SU-DHL-6 (cell line): ENCODE measurements around the gene GLIPR2.

ENCODE experiments used
- H2AFZ ChIP-seq: fragments of 200-600 bp; sonication (generic); 2 replicates; pipeline ENCODE4 v1.6.1; 2014; ENCODE audit warnings: low read depth, mild to moderate bottlenecking, moderate library complexity, mixed read lengths, antibody characterized with exemption, low read length; ENCODE audit not compliant: severe bottlenecking
- H3F3A ChIP-seq: fragments of 200-600 bp; shearing (Covaris generic); 2 replicates; pipeline ENCODE4 v1.6.0; 2016; ENCODE audit warnings: antibody characterized with exemption, mild to moderate bottlenecking; ENCODE audit not compliant: insufficient read depth
- H3K27ac ChIP-seq: fragments of 200-600 bp; sonication (generic); 2 replicates; pipeline ENCODE4 v1.5.1; 2016; ENCODE audit warnings: low read depth, mild to moderate bottlenecking, low read length, moderate library complexity, mixed read lengths
- H3K27me3 ChIP-seq: fragments of 200-600 bp; sonication (generic), shearing (Covaris generic); 2 replicates; pipeline ENCODE4 v1.6.0; 2014; ENCODE audit warnings: mild to moderate bottlenecking, low read length
- H3K36me3 ChIP-seq: fragments of 200-600 bp; sonication (generic); 2 replicates; pipeline ENCODE4 v1.6.1; 2014; ENCODE audit warnings: mild to moderate bottlenecking, low read length, mixed read lengths
- H3K4me2 ChIP-seq: fragments of 300-600, 200-600 bp; shearing (Covaris generic), sonication (generic); 2 replicates; pipeline ENCODE4 v1.6.0; 2014; ENCODE audit warnings: low read length, low read depth, mild to moderate bottlenecking; ENCODE audit not compliant: poor library complexity, severe bottlenecking
- H3K4me3 ChIP-seq: fragments of 200-600 bp; sonication (generic); 2 replicates; pipeline ENCODE4 v1.5.1; 2014; ENCODE audit warnings: antibody characterized with exemption, low read length, mild to moderate bottlenecking, mixed read lengths; ENCODE audit not compliant: insufficient read depth, poor library complexity, severe bottlenecking
- H3K79me2 ChIP-seq: fragments of 200-600 bp; sonication (generic); 2 replicates; pipeline ENCODE4 v1.6.1; 2014; ENCODE audit warnings: mild to moderate bottlenecking, low read length, moderate library complexity; ENCODE audit not compliant: insufficient read depth
- H3K9ac ChIP-seq: fragments of 200-600 bp; sonication (generic); 2 replicates; pipeline ENCODE4 v1.7.0; 2014; ENCODE audit warnings: mild to moderate bottlenecking, low read length
- H3K9me2 ChIP-seq: fragments of 200-600 bp; sonication (generic); replicated peaks from 2 replicates; pipeline ENCODE4 v1.6.1; 2014; ENCODE audit warnings: low read length; ENCODE audit not compliant: insufficient read depth
- H3K9me3 ChIP-seq: fragments of 200-600 bp; sonication (generic); 2 replicates; pipeline ENCODE4 v1.6.1; 2014; ENCODE audit warnings: low read length, mixed read lengths; ENCODE audit not compliant: insufficient read depth
- H4K20me1 ChIP-seq: fragments of 200-600 bp; sonication (generic); 2 replicates; pipeline ENCODE4 v1.6.1; 2014; ENCODE audit warnings: low read depth, mild to moderate bottlenecking, antibody characterized with exemption, low read length, moderate library complexity, mixed read lengths
- CTCF ChIP-seq: fragments of 200-600 bp; sonication (generic); IDR thresholded peaks from one replicate; pipeline ENCODE4 v1.5.1; 2017; ENCODE audit warnings: antibody characterized with exemption, mild to moderate bottlenecking, low read length, moderate library complexity; ENCODE audit not compliant: insufficient read depth, poor library complexity, severe bottlenecking
- EZH2phosphoT487 ChIP-seq: fragments of 200-600 bp; sonication (generic), shearing (Covaris generic); conservative IDR thresholded peaks from 2 replicates; pipeline ENCODE4 v1.6.1; 2018; ENCODE audit warnings: mild to moderate bottlenecking, antibody characterized with exemption, low read length, moderate library complexity, mixed read lengths

Gene GLIPR2

GRCh38 chr9:36141761-36142160 lies 5.2 kb downstream of the GLIPR2 start:
- H3K27me3 ChIP-seq, result no peaks in the 10 kb centered on the region
- H3F3A ChIP-seq, result no peaks in the 10 kb centered on the region
- H3K9ac ChIP-seq, result no peak overlapping the region
- no peaks in the 10 kb centered on the region for H3K79me2 ChIP-seq
- no peak overlapping the region for H3K4me3 ChIP-seq
- H3K4me2 ChIP-seq, result no peak overlapping the region
- TF ChIP-seq CTCF (no peak), EZH2phosphoT487 (no peak)
- H2AFZ ChIP-seq, result no peak overlapping the region
- no peaks in the 10 kb centered on the region for H3K36me3 ChIP-seq
- no peaks in the 10 kb centered on the region for H3K9me3 ChIP-seq
- no peaks in the 10 kb centered on the region for H3K9me2 ChIP-seq
- no peaks in the 10 kb centered on the region for H4K20me1 ChIP-seq
- H3K27ac ChIP-seq, result no peak overlapping the region

- H3F3A ChIP-seq, result no peaks in the 10 kb centered on the region
- no peak overlapping the region for H3K4me2 ChIP-seq
- H3K79me2 ChIP-seq, result no peaks in the 10 kb centered on the region
- no peak overlapping the region for H3K9ac ChIP-seq
- no peaks in the 10 kb centered on the region for H3K27me3 ChIP-seq
- no peak overlapping the region for H3K4me3 ChIP-seq
- H3K9me3 ChIP-seq, result no peaks in the 10 kb centered on the region
- H3K36me3 ChIP-seq, result no peaks in the 10 kb centered on the region
- no peak overlapping the region for H3K27ac ChIP-seq
- TF ChIP-seq CTCF (no peak), EZH2phosphoT487 (no peak)
- no peaks in the 10 kb centered on the region for H4K20me1 ChIP-seq
- H2AFZ ChIP-seq, result no peak overlapping the region
- no peaks in the 10 kb centered on the region for H3K9me2 ChIP-seq
These were observed 6.1 kb downstream of the GLIPR2 start for GRCh38 chr9:36142510-36143244.

- Histone ChIP-seq H3K36me3 (no peaks in the 10 kb centered on the region), H3K9me2 (no peaks in the 10 kb centered on the region), H3K27me3 (no peaks in the 10 kb centered on the region), H3K79me2 (no peaks in the 10 kb centered on the region), H3K4me3 (no peak overlapping the region), H3F3A (no peaks in the 10 kb centered on the region), H4K20me1 (no peaks in the 10 kb centered on the region), H3K9me3 (no peaks in the 10 kb centered on the region), H3K9ac (no peak overlapping the region), H3K4me2 (no peak overlapping the region), H3K27ac (no peak overlapping the region), H2AFZ (no peak overlapping the region)
- TF ChIP-seq EZH2phosphoT487 (no peak), CTCF (no peak)
These were observed 6.7 kb downstream of the GLIPR2 start for GRCh38 chr9:36143245-36143641.
